GM19240 (cell line): ENCODE data around the gene MOB3B.

Experiments used
- DNase-seq: peaks from one replicate; pipeline ENCODE4 v3.0.0; 2011; ENCODE audit warnings: low spot score; ENCODE audit not compliant: insufficient read length

Gene MOB3B

DNA sequence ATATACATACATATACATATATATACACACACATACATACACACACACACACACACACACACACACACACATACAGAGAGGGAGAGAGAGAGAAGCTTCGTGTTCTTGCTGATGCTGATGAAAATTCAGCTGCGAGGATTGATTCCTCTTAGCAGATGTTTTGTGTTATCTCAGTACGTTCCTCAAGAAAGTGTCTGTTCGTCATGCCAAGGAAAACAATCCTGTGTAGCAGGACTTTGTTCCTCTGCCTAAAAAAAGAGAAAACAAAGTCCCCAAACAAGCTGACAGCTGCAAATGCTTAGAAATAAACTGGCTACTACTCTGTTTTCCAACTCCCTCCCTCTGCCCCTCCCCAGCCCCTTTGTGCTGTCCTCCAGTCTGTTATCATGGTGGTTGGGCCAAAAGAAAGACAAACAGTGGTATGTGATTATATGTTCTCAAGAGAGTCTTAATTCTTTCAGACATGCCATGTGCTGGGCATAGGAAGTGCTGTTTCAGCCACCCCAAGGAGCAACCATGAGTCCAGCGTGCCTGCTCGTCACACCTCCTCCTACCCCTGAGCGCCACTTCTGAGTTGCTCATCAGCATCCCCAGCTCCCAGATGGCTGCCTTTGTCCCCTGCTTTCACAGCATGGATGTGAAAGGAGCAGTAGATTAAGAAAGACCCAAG lies 161.2 kb downstream of the MOB3B start:
- no peak for DNase-seq

DNA sequence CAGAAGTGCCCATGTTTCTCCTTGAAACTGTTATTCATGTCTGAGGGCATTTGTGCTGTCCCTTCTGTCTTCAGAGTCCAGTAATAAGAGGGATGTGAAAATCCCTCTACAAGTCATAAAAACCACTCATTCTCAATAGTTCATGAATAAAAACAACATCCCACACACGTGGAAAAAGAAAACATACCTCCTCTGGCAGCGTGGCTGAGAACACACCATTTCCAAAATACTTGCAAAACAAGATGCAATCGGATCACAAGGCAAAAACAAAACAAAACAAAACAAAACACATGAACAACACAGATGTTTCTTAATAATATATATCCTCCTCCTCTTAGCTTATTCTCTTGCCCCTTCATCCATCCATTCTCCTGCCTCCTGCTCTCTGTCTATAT lies 161.7 kb downstream of the MOB3B start:
- no peak for DNase-seq

- peak; percentile 32 for DNase-seq
Measured at GRCh38 chr9:27367175-27367798, 162.3 kb downstream of the MOB3B start.

DNA sequence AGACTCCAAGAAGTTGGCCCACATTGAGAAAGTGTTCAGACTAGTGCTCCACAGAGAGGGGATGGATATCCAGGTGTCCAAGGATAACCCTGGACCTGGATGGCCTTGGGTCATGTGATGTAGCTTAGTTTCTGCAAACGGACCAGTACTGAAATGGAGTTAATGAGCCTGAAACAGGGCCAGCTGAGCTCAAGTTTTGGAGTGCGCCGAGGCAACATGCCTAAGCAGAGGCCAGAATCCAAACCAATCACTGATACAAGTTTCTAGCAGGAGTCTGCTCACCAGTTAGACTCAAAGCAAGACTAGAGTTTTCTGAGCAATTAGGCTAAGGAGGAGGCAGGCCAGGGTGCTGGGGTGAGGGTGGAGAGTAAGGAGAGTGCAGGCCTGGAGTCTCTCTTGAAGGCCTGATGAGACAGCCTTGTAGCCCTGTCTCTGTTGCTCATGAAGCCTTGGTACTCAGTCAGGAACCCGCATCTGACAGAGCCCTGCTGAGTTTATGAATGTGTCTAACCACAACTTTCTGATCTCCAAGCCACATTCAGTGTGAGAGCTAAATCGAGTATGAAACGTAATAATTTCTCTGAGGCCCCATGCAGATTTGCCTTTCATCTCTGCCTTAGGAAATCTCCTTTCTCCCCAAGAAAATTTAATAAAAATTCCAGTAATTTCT lies 163.8 kb downstream of the MOB3B start:
- DNase-seq, result peak; percentile 39

DNA sequence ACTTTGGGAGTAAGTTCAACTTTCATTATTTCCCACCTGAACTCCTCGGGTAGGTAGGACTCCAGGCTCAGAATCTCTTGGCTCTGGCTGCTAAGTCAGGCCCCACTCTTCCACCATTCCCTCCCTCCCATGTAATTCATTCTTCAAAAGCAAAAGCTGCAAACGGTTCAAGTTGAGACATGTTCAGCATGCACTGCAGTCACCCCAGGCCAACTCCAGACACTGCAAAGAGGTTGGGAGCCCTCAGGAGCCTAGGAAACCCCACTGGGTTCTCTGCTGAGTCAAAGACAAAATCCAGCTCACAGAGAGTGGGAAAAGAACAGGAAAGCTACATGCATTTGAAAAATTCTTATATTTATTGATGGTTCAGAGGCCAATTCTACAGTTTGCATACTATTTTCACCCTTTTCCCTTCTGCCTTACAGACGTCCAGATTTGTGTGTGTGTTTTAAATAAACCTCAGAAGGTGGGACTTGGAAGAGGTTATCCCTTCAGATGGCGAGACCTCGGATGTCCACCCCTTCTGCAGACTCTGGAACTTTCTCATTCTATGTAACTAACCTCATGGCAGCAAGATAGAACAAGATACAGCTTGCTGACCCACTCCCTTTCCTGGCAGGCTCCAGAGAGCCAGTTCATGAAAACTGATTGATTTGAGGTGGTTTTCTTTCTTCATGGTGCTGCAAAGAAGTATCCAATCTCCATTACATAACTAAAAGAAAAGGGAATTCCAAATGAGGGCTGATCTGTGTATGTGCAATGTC lies 167.0 kb downstream of the MOB3B start:
- no peak for DNase-seq

GRCh38 chr9:27361492-27361891 lies 168.1 kb downstream of the MOB3B start:
- DNase-seq, result no peak

GRCh38 chr9:27359763-27360162 lies 169.9 kb downstream of the MOB3B start:
- no peak for DNase-seq

GRCh38 chr9:27358007-27358406 lies 171.6 kb downstream of the MOB3B start:
- DNase-seq, result no peak

DNA sequence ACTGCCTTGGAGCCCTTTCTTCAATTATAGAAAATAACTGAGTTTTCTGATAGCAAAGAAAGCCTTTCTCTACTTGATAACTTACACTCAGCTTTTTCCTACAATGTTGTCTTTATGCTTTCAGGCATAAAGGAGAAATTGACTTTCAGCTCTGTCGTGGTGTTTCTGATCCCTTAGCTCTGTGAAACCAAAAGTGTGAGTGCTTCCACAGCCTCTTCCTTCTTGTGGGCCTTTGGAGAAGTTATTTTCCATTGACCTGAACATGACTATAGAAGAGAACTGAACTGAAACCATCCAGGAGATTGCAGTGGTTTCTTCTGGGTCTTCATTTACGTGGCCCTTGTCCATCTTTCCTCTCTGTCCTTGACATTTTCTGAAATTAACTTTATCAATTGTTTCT lies 173.2 kb downstream of the MOB3B start:
- no peak for DNase-seq

GRCh38 chr9:27355166-27355565 lies 174.4 kb downstream of the MOB3B start:
- no peak for DNase-seq

DNA sequence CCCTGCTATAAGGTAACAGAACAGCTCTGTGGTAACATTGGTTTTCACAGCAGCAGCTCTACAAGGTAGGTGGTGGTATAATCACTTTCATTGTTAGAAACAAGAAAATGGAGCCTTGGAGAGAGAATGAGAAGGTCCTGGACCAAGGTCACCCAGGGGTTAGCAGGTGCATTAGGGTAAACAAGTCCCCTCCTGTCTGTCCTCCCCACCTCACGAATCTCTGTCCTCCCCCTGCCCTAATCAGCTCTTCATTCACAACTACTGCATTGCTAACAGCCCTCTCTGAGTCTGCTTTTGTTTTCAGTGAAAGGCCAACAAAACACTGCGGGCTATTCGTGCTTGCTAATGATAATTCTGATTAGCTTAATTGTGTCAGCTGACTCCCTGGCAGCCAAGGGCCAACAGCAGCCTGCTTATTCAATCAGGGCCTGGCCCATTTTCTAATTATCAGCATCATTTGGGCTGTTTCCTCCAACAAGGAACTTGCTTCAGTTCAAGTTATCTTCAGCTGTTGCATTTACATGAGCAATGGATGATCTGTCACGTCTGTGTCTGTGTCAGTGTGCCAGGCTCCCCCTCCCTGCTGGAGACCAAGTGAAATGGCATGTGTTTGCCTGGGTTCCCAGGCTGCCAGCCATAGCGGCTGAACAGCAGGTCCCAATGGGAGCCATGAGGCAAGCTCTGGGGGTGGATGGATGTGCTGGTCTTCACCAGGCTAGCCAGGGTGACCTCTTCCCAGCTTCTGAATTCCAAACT lies 176.0 kb downstream of the MOB3B start:
- no peak for DNase-seq

- no peak for DNase-seq
Measured at GRCh38 chr9:27353166-27353473, 176.5 kb downstream of the MOB3B start.

DNA sequence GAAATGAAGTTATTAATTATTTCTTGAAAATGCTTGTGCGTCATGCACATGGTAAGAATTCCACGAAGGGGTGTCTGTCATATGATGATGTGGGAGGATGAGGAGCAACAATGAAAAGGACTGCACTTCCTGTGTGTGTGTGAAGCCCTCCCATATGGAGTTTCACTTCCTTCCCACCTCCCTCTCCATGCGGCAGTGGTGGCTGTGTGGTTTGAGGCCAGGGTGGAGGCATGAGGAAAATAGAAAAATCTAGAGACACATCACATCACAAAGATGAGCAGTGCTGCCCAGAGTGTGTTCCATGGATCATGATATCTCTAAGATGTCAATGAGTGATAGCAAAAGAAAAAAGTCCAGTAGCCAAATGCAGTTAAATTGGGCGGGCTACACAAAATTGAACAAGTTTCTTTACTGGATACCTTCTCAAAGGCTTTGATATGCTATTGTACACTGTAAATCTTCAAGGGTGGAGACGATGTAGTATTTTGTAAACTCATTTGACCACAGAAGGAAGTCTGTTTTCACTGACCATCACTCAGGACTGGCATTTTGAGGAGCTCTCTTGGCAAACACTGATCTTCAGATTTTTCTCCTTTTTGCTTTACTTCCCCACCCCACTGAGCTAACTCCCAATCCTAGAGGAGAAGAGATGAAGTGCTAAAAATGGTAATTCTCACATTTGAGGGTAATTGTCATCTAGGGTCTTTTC lies 177.0 kb downstream of the MOB3B start:
- DNase-seq, result no peak

GRCh38 chr9:27351438-27351837 lies 178.2 kb downstream of the MOB3B start:
- DNase-seq, result no peak

DNA sequence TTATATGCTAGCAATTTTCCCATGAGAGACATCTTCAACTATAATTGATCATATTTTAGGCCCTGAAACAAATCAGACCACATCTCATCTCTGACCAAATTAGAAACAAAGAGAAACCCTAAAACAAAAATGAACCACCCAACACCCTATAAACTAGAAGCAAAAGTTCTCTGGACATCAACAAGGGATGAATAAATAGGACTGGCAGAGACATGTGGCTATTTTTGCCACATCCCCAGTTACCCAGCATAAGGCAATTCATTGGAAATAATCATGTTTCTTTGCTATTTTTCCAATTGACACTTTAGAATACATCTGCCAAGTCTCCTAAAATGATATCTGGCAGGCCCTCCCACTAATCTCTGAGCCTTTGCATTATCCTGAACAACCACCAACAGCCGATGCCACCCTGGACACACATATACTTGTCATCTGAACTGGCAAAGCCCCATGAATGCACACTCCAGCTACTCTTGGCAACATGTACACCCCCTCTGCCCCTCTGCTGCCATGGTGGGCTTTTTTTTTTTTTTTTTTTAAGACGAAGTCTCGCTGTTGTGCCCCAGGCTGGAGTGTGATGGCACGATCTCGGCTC lies 179.1 kb downstream of the MOB3B start:
- DNase-seq, result no peak

GRCh38 chr9:27349698-27350080 lies 179.9 kb downstream of the MOB3B start:
- no peak for DNase-seq

DNA sequence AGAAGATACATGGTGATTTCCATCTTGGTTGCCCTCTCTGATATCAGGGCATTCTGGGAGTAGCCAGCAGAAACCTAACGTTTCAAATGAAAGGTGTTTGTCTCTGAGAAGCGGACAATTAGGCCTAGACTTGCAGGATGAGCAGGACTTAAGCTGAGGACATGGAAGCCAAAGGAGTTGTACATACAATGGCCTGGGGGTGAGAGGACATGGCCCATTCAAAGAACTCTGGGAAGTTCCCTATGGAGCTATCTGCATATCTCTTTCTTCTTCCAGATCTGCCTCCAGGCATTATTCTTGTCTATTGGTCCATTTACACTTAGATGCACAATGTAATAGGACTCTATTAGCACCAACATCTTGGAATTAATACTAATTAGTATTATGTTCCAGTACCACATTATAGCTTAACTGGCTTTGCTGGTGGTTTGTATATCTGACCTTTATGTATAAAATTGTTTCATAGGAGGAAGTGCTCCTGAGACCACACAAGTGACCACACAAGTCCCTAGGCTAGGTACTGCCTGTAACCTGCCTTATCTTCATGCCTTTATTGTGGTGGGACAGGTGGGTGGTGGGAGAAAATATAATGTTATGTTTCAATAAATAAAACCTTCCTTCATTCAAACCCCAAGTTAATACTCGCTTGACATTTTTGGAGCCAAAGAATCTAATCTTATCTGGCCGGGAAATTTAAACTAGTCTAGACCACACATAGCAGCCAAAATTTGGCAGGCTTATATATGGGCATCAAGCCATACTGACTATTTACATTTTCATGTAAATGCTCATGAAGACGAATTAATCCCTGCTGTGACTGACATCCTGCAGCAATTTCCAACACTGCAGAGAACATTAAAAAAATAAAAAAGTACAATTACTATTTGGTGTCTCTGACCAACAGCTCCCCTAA lies 180.6 kb downstream of the MOB3B start:
- DNase-seq, result no peak

DNA sequence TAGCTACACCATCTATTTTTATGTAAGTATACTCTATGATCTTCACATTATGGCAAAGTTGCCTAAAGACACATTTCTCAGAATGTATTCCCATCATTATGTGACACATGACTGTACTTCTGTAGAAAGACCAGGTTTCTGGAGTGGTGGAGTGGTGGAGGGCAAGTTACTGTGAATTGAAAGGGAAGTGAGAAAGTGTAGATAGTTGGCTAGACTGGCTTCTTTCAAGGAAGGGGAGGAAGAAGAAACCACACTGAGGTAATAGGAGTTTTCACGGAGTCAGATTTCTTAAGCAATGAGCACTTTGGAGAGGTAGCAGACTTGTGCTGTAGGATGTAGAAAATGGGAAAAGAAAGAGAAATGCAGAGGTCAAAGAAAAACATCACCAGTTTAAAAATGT lies 181.7 kb downstream of the MOB3B start:
- no peak for DNase-seq

DNA sequence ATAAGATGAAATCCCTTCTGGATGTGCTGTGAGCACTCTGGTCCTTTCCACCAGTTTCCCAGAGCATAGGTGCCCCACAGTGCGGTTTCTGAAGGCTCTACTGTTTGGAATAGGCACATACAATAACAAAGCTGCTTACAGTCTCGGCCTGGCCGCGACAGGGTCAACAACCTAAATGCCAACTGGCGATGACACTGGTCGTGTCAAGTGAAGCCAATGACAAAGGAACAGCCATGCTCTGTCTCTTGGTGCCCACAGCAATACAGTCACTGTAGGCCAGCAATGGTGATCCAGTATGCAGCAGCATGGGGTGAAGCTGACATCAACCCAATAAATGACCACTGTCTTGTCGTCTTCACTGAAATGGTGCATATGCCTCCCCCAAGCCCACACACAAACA lies 184.8 kb downstream of the MOB3B start:
- DNase-seq, result no peak
